Caco-2 (cell line): ENCODE results near the gene BNIP5. TPM values are rescaled to one million over a fixed set of nuclear protein-coding genes. Genes with fewer than 3 reads are reported as not detected.

Experiments
- BruUV-seq: library from RNA; stranded (reverse); fragments of 400-500 nt; replicated peaks from 2 replicates; lab custom pipeline; 2021; lab: Mats Ljungman, UMichigan
- CTCF ChIA-PET: fragments of 300-600 bp; sonication (Branson Sonifier 250); formaldehyde crosslinking; loops from one replicate; lab custom pipeline; 2022; ENCODE audit warnings: antibody characterized with exemption; lab: Charles Lee
- POLR2A ChIA-PET: fragments of 300-600 bp; sonication (Branson Sonifier 250); formaldehyde crosslinking; loops from one replicate; lab custom pipeline; 2022; ENCODE audit warnings: antibody characterized with exemption; lab: Charles Lee
- DNase-seq, 2 experiments: peaks; one replicate each; pipeline versions ENCODE4 v3.0.0 to v3.0.0-alpha.2; 2020 to 2022
- H3K27me3 ChIP-seq: replicated peaks from 2 replicates; pipeline ENCODE4 v1.6.0; 2011; ENCODE audit warnings: low read length; ENCODE audit not compliant: control insufficient read depth, insufficient read depth
- H3K36me3 ChIP-seq: 2 replicates; pipeline ENCODE4 v1.5.1; 2011; ENCODE audit warnings: low read length; ENCODE audit not compliant: control insufficient read depth, insufficient read depth
- H3K4me1 ChIP-seq: fragments of 250-450 bp; sonication (Bioruptor Pico); 2 replicates; pipeline ENCODE4 v1.5.1; 2020; ENCODE audit warnings: mild to moderate bottlenecking
- H3K4me3 ChIP-seq: 2 replicates; pipeline ENCODE4 v1.5.1; 2011; ENCODE audit warnings: low read depth, mild to moderate bottlenecking, control low read depth, low read length
- H3K9me3 ChIP-seq: fragments of 250-450 bp; sonication (Bioruptor Pico); 2 replicates; pipeline ENCODE4 v1.5.1; 2020; ENCODE audit warnings: mild to moderate bottlenecking, moderate library complexity
- H3K27ac Mint-ChIP-seq: one replicate; pipeline ENCODE4 v1.8.0; 2022; ENCODE audit warnings: mixed read lengths; ENCODE audit not compliant: unreplicated experiment
- H3K27me3 Mint-ChIP-seq: one replicate; pipeline ENCODE4 v1.8.0; 2022; ENCODE audit warnings: mixed read lengths; ENCODE audit not compliant: insufficient read depth, unreplicated experiment
- H3K36me3 Mint-ChIP-seq: one replicate; pipeline ENCODE4 v1.8.0; 2022; ENCODE audit warnings: mild to moderate bottlenecking, mixed read lengths; ENCODE audit not compliant: insufficient read depth, unreplicated experiment
- H3K4me1 Mint-ChIP-seq: one replicate; pipeline ENCODE4 v1.8.0; 2022; ENCODE audit warnings: low read depth, mixed read lengths; ENCODE audit not compliant: unreplicated experiment
- H3K4me3 Mint-ChIP-seq: one replicate; pipeline ENCODE4 v1.8.0; 2022; ENCODE audit warnings: mild to moderate bottlenecking, moderate library complexity, mixed read lengths; ENCODE audit not compliant: unreplicated experiment
- H3K9me3 Mint-ChIP-seq: one replicate; pipeline ENCODE4 v1.8.0; 2022; ENCODE audit warnings: mixed read lengths; ENCODE audit not compliant: unreplicated experiment
- CTCF ChIP-seq, 2 experiments: fragments of 200-600 bp in 1 of 2; IDR thresholded peaks; 1 replicate in 1 of 2; 2 replicates in 1 of 2; pipeline versions ENCODE4 v1.5.1 to v1.8.0; 2011 to 2022; ENCODE audit warnings: antibody characterized with exemption in 1 of 2, control low read depth in 1 of 2, inconsistent platforms in 1 of 2, low read depth in 1 of 2, low read length in 1 of 2, mild to moderate bottlenecking in 1 of 2, moderate library complexity in 1 of 2; ENCODE audit not compliant: insufficient read depth in 1 of 2, severe bottlenecking in 1 of 2, unreplicated experiment in 1 of 2
- intact Hi-C: fragments of 100-400 bp; cut with micrococcal nuclease; formaldehyde crosslinking; loops from one replicate; pipeline ENCODE4 v1.10.0; 2022; ENCODE audit not compliant: unreplicated experiment
- total RNA-seq: library from RNA; stranded (reverse); gene quantifications from 2 replicates; pipeline ENCODE4 v1.2.3, GENCODE V29; 2022

Gene BNIP5
- total RNA-seq, 1 experiment from 2014 or later: 0.50 TPM

- BruUV-seq: no TSS peak
- no peak for DNase-seq
- Histone ChIP-seq H3K4me1 (peaks cover 6% of the 10 kb centered on the region), H3K4me3 (no peak overlapping the region), H3K27me3 (no peaks in the 10 kb centered on the region), H3K9me3 (no peaks in the 10 kb centered on the region), H3K36me3 (no peaks in the 10 kb centered on the region)
- CTCF ChIA-PET: no interaction called here
- POLR2A ChIA-PET: no interaction called here
- Mint-ChIP-seq H3K27me3 (peaks cover 2% of the 10 kb centered on the region), H3K9me3 (no peaks in the 10 kb centered on the region), H3K4me3 (no peak overlapping the region), H3K4me1 (peaks cover 7% of the 10 kb centered on the region), H3K36me3 (no peaks in the 10 kb centered on the region), H3K27ac (no peak overlapping the region)
- intact Hi-C loops: no loop called here
- TF ChIP-seq CTCF (IDR thresholded peaks at IDR 0.05; ENCODE audit: insufficient read depth in 1 of 2, low read depth in 1 of 2, low read length in 1 of 2, severe bottlenecking in 1 of 2, unreplicated experiment in 1 of 2): no peak
These were observed 51.5 kb downstream of the BNIP5 start for GRCh38 chr6:36285187-36285671.

- intact Hi-C loops: no loop called here
- no peak overlapping the region for H3K27ac Mint-ChIP-seq
- H3K9me3 Mint-ChIP-seq: no peaks in the 10 kb centered on the region
- Histone ChIP-seq H3K27me3 (no peaks in the 10 kb centered on the region), H3K9me3 (no peaks in the 10 kb centered on the region), H3K36me3 (no peaks in the 10 kb centered on the region), H3K4me3 (no peak overlapping the region), H3K4me1 (no peaks in the 10 kb centered on the region)
- H3K27me3 Mint-ChIP-seq: peaks cover 2% of the 10 kb centered on the region
- peaks cover 7% of the 10 kb centered on the region for H3K4me1 Mint-ChIP-seq
- H3K36me3 Mint-ChIP-seq: no peaks in the 10 kb centered on the region
- H3K4me3 Mint-ChIP-seq: no peak overlapping the region
- ChIA-PET POLR2A (no interaction called here), CTCF (no interaction called here)
- no peak for DNase-seq
- no peak for TF ChIP-seq CTCF (IDR thresholded peaks at IDR 0.05; ENCODE audit: insufficient read depth in 1 of 2, low read depth in 1 of 2, low read length in 1 of 2, severe bottlenecking in 1 of 2, unreplicated experiment in 1 of 2)
- no TSS peak for BruUV-seq
These were observed 52.3 kb downstream of the BNIP5 start for GRCh38 chr6:36284359-36284758.

- H3K4me3 ChIP-seq: no peak overlapping the region
- H3K9me3 ChIP-seq: no peaks in the 10 kb centered on the region
- Mint-ChIP-seq H3K36me3 (no peaks in the 10 kb centered on the region), H3K9me3 (no peaks in the 10 kb centered on the region), H3K4me1 (peaks cover 7% of the 10 kb centered on the region), H3K4me3 (no peak overlapping the region), H3K27me3 (peaks cover 2% of the 10 kb centered on the region), H3K27ac (no peak overlapping the region)
- no peak for TF ChIP-seq CTCF (IDR thresholded peaks at IDR 0.05; ENCODE audit: insufficient read depth in 1 of 2, low read depth in 1 of 2, low read length in 1 of 2, severe bottlenecking in 1 of 2, unreplicated experiment in 1 of 2)
- CTCF ChIA-PET: no interaction called here
- H3K36me3 ChIP-seq: no peaks in the 10 kb centered on the region
- DNase-seq: no peak
- BruUV-seq: no TSS peak
- no peaks in the 10 kb centered on the region for H3K27me3 ChIP-seq
- POLR2A ChIA-PET: no interaction called here
- no peaks in the 10 kb centered on the region for H3K4me1 ChIP-seq
- intact Hi-C loops: no loop called here
These were observed 53.1 kb downstream of the BNIP5 start for GRCh38 chr6:36283608-36284007.
